Measurements from ENCODE around the gene INO80D. TPM values are rescaled to one million over a fixed set of nuclear protein-coding genes. Genes with fewer than 3 reads are reported as not detected.
A peak's percentile ranks its signal among the peaks of the same experiment; 100 is the strongest.

The INO80D gene
- total RNA-seq, 1 experiment from 2014 or later, result 7.4 TPM

- no peak for DNase-seq (ENCODE audit: extremely low read depth, low read depth)
Measured at GRCh38 chr2:205948883-205949282, 137.1 kb downstream of the INO80D start.

- no peak for DNase-seq (ENCODE audit: extremely low read depth, low read depth)
Measured at GRCh38 chr2:205948496-205948837, 137.5 kb downstream of the INO80D start.

- peak; percentile 51 for DNase-seq (ENCODE audit: extremely low read depth, low read depth)
Measured at GRCh38 chr2:205947621-205948495, 138.1 kb downstream of the INO80D start.

- no peak for DNase-seq (ENCODE audit: extremely low read depth, low read depth)
Measured at GRCh38 chr2:205946226-205946625, 139.7 kb downstream of the INO80D start.

Small RNAs within 50 kb of the gene (small RNA-seq; reads per million reads assigned to genes)
- gene RF00006 (0 reads per million in 2 experiments), gene RF00019 (0 reads per million in 2 experiments)

Other genes with a start within 250 kb of the INO80D start
- gene NDUFS1, start 73.3 kb upstream of the INO80D start, total RNA-seq (2014; rRNA removed; shearing (Covaris generic)), result 194 and 203 TPM in 2 replicates
- gene EEF1B2, start 73.7 kb upstream of the INO80D start, total RNA-seq (2014; rRNA removed; shearing (Covaris generic)), result 1,212 and 1,353 TPM in 2 replicates
- 12.8 and 14.7 TPM in 2 replicates for gene ZDBF2, start 188.5 kb upstream of the INO80D start, total RNA-seq (2014; rRNA removed; shearing (Covaris generic))

Data from NCI-H460 (cell line).